ENCODE results near the gene ISG20L2. TPM values are rescaled to one million over a fixed set of nuclear protein-coding genes. Genes with fewer than 3 reads are reported as not detected.

ISG20L2 gene
- total RNA-seq, 2 donors from 2014 or later: 41.4 to 54.2 TPM

GRCh38 chr1:156705918-156706656, 22.5 kb downstream of the ISG20L2 start:
- peak overlapping the region; percentile 88 for H3K27ac Mint-ChIP-seq
- no peaks in the 10 kb centered on the region for H3K9me3 ChIP-seq (ENCODE audit: control insufficient read depth, low read length, poor library complexity, severe bottlenecking)
- peak overlapping the region; percentile 96 for H3K4me3 Mint-ChIP-seq
- H3K4me1 Mint-ChIP-seq: peaks cover 18% of the 10 kb centered on the region
- DNase-seq: peak; percentile 60 to 68 (median 61)
- H3K36me3 Mint-ChIP-seq (ENCODE audit: low read depth): no peaks in the 10 kb centered on the region
- peak; percentile 79 for ATAC-seq
- H3K27me3 Mint-ChIP-seq: peaks cover 25% of the 10 kb centered on the region

- Mint-ChIP-seq H3K4me3 (peak within 1 kb of the TSS; percentile 96), H3K36me3 (ENCODE audit: low read depth) (no peaks in the 10 kb centered on the region), H3K4me1 (peaks cover 18% of the 10 kb centered on the region), H3K27me3 (peaks cover 29% of the 10 kb centered on the region), H3K27ac (peak within 1 kb of the TSS; percentile 88)
- ATAC-seq (peak; percentile 52), DNase-seq (peak; percentile 10 to 33 (median 22))
- no peaks in the 10 kb centered on the region for H3K9me3 ChIP-seq (ENCODE audit: control insufficient read depth, low read length, poor library complexity, severe bottlenecking)
These were observed 23.1 kb downstream of the ISG20L2 start, which contains the start of gene CRABP2 for GRCh38 chr1:156705321-156705917. TSS of gene CRABP2 (minus strand) at chr1:156705583. CDS start at chr1:156705446, 137 bp downstream.

- ATAC-seq: no peak
- H3K9me3 ChIP-seq (ENCODE audit: control insufficient read depth, low read length, poor library complexity, severe bottlenecking): no peaks in the 10 kb centered on the region
- Mint-ChIP-seq H3K27me3 (peaks cover 31% of the 10 kb centered on the region), H3K36me3 (ENCODE audit: low read depth) (no peaks in the 10 kb centered on the region), H3K4me1 (peaks cover 18% of the 10 kb centered on the region), H3K27ac (no peak overlapping the region), H3K4me3 (peak overlapping the region; percentile 96)
- no peak for DNase-seq
These were observed 23.6 kb downstream of the ISG20L2 start for GRCh38 chr1:156704930-156705320.

- H3K4me1 Mint-ChIP-seq: peaks cover 18% of the 10 kb centered on the region
- H3K27me3 Mint-ChIP-seq: peaks cover 36% of the 10 kb centered on the region
- peak overlapping the region; percentile 96 for H3K4me3 Mint-ChIP-seq
- no peaks in the 10 kb centered on the region for H3K36me3 Mint-ChIP-seq (ENCODE audit: low read depth)
- no peak overlapping the region for H3K27ac Mint-ChIP-seq
- ATAC-seq: no peak
- DNase-seq: no peak
- no peaks in the 10 kb centered on the region for H3K9me3 ChIP-seq (ENCODE audit: control insufficient read depth, low read length, poor library complexity, severe bottlenecking)
These were observed 24.3 kb downstream of the ISG20L2 start for GRCh38 chr1:156704166-156704711.

DNA sequence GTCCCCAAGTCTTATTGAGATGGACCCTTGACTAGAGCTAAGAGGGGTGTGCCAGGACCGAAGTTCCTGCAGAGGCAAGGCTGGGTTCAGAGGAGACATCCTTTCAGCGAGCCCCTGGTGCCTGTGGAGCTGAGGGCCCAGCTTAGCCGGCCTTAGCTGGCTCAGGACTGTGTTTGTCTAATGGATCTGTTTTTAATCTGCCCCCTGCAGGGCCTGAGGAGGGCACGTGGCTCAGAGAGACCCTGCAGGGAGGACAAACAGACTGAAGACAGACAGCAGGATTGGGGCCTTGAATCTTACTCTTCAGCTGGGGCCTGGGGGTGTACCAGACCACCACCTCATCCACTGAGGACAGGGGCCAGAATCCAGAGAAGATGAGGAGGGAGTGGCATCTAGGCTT, 24.8 kb downstream of the ISG20L2 start:
- no peak overlapping the region for H3K4me3 Mint-ChIP-seq

DNA sequence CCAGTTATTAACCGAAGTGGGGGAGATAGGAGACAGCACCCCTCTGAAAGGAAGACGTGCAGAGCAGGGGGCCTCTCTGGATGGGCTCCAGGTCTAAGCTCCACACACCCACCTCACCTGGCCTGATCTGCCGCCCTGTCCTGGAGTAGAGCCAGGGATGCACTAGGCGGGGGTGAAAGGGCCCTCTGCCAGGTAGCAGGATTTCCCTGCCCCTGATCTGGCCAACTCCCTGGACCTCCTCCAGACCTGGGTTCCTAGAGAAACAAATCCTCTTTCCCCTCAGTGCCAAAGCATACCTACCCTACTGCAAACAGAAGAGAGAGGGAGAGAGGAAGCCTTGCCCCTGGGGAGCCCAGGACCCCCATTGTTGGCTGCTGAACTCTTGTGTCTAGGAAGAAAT, 25.2 kb downstream of the ISG20L2 start:
- no peak for DNase-seq
- Mint-ChIP-seq H3K27ac (peak overlapping the region; percentile 16), H3K36me3 (ENCODE audit: low read depth) (peaks cover 3% of the 10 kb centered on the region), H3K27me3 (peaks cover 45% of the 10 kb centered on the region), H3K4me1 (peaks cover 20% of the 10 kb centered on the region), H3K4me3 (no peak overlapping the region)
- no peaks in the 10 kb centered on the region for H3K9me3 ChIP-seq (ENCODE audit: control insufficient read depth, low read length, poor library complexity, severe bottlenecking)
- ATAC-seq: no peak

More for the DNA sequence above, 24.8 kb downstream of the ISG20L2 start:
- ATAC-seq (no peak), DNase-seq (no peak)
- peaks cover 41% of the 10 kb centered on the region for H3K27me3 Mint-ChIP-seq
- no peak overlapping the region for H3K27ac Mint-ChIP-seq
- peaks cover 3% of the 10 kb centered on the region for H3K36me3 Mint-ChIP-seq (ENCODE audit: low read depth)
- H3K4me1 Mint-ChIP-seq: peaks cover 20% of the 10 kb centered on the region
- no peaks in the 10 kb centered on the region for H3K9me3 ChIP-seq (ENCODE audit: control insufficient read depth, low read length, poor library complexity, severe bottlenecking)

- Mint-ChIP-seq H3K27me3 (peaks cover 68% of the 10 kb centered on the region), H3K27ac (peak overlapping the region; percentile 37), H3K4me1 (peaks cover 9% of the 10 kb centered on the region), H3K4me3 (no peak overlapping the region), H3K36me3 (ENCODE audit: low read depth) (peaks cover 9% of the 10 kb centered on the region)
- ATAC-seq: no peak
- H3K9me3 ChIP-seq (ENCODE audit: control insufficient read depth, low read length, poor library complexity, severe bottlenecking): no peaks in the 10 kb centered on the region
- no peak for DNase-seq
These were observed 27.6 kb downstream of the ISG20L2 start for GRCh38 chr1:156700736-156701531.

DNA sequence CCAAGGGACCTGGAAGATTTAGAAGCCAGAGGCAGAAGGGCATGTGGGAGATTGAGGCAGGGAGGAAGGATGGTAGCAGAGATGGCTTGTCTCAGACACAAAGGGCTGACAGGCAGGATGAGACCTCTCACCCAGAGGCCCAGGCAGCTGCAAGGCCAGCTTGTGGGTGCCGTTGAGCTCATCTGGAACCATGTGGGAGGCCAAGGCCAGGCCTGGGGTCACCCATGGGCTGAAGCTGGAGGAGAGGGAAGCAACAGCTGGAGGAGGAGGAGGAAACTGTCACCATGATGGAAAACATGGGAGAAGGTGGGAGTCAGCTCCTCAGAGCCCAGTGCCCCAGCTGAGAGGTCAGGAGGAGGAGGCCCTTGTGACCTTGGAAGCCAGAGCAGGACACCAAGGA, 29.6 kb downstream of the ISG20L2 start:
- Mint-ChIP-seq H3K27ac (no peak overlapping the region), H3K4me3 (no peak overlapping the region), H3K4me1 (peaks cover 7% of the 10 kb centered on the region), H3K27me3 (peaks cover 71% of the 10 kb centered on the region), H3K36me3 (ENCODE audit: low read depth) (peaks cover 12% of the 10 kb centered on the region)
- no peaks in the 10 kb centered on the region for H3K9me3 ChIP-seq (ENCODE audit: control insufficient read depth, low read length, poor library complexity, severe bottlenecking)
- no peak for ATAC-seq
- DNase-seq: no peak

DNA sequence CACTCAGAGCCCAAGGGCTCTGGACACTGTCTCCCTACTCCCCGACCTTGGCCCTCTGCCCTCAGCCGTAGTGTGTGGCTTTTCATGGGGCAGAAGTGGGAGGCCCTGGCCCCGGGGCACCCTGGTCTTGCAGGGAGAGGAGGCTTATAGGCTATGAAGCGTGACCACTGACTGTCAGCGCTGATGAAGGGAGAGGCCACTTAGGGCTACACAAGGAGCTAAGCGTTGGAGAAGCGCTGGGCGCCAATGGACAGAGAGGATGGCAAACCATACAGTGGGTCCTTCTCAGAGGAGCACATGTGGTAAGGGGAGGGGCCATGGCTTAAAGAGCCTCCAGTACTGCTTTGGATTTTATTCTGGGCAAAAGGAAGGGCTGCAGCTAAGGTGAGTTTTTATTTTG, 31.1 kb downstream of the ISG20L2 start:
- ATAC-seq (no peak), DNase-seq (no peak)
- H3K36me3 Mint-ChIP-seq (ENCODE audit: low read depth): peaks cover 17% of the 10 kb centered on the region
- no peak overlapping the region for H3K4me3 Mint-ChIP-seq
- H3K4me1 Mint-ChIP-seq: peaks cover 13% of the 10 kb centered on the region
- peaks cover 75% of the 10 kb centered on the region for H3K27me3 Mint-ChIP-seq
- H3K9me3 ChIP-seq (ENCODE audit: control insufficient read depth, low read length, poor library complexity, severe bottlenecking): no peaks in the 10 kb centered on the region
- no peak overlapping the region for H3K27ac Mint-ChIP-seq

DNA sequence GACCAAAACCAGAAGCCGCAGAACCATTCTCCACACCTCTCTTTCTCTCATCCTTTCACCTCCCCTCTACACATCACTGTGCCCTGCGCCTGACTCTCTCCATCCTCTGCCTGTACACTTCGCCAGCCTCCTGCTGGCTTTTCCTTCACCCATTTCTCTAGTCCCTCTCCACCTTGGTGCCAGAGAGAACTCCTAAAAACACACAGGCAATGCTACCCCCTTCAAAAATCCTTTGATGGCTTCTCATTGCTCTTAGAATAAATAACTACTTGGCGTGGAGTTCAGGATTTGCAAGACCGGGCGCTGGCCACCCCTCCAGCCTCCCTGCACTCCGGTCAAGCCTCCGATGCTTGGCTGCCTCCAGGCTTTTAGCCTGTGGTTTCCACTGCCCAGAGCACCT, 31.8 kb downstream of the ISG20L2 start:
- ATAC-seq (no peak), DNase-seq (no peak)
- H3K9me3 ChIP-seq (ENCODE audit: control insufficient read depth, low read length, poor library complexity, severe bottlenecking): no peaks in the 10 kb centered on the region
- peaks cover 81% of the 10 kb centered on the region for H3K27me3 Mint-ChIP-seq
- no peak overlapping the region for H3K27ac Mint-ChIP-seq
- H3K4me3 Mint-ChIP-seq: no peak overlapping the region
- H3K36me3 Mint-ChIP-seq (ENCODE audit: low read depth): peaks cover 24% of the 10 kb centered on the region
- peaks cover 20% of the 10 kb centered on the region for H3K4me1 Mint-ChIP-seq

GRCh38 chr1:156694690-156694962, 33.9 kb downstream of the ISG20L2 start:
- DNase-seq (no peak), ATAC-seq (no peak)
- no peak overlapping the region for H3K4me3 Mint-ChIP-seq
- H3K4me1 Mint-ChIP-seq: peaks cover 27% of the 10 kb centered on the region
- peaks cover 83% of the 10 kb centered on the region for H3K27me3 Mint-ChIP-seq
- peaks cover 24% of the 10 kb centered on the region for H3K36me3 Mint-ChIP-seq (ENCODE audit: low read depth)
- H3K27ac Mint-ChIP-seq: no peak overlapping the region
- no peaks in the 10 kb centered on the region for H3K9me3 ChIP-seq (ENCODE audit: control insufficient read depth, low read length, poor library complexity, severe bottlenecking)

DNA sequence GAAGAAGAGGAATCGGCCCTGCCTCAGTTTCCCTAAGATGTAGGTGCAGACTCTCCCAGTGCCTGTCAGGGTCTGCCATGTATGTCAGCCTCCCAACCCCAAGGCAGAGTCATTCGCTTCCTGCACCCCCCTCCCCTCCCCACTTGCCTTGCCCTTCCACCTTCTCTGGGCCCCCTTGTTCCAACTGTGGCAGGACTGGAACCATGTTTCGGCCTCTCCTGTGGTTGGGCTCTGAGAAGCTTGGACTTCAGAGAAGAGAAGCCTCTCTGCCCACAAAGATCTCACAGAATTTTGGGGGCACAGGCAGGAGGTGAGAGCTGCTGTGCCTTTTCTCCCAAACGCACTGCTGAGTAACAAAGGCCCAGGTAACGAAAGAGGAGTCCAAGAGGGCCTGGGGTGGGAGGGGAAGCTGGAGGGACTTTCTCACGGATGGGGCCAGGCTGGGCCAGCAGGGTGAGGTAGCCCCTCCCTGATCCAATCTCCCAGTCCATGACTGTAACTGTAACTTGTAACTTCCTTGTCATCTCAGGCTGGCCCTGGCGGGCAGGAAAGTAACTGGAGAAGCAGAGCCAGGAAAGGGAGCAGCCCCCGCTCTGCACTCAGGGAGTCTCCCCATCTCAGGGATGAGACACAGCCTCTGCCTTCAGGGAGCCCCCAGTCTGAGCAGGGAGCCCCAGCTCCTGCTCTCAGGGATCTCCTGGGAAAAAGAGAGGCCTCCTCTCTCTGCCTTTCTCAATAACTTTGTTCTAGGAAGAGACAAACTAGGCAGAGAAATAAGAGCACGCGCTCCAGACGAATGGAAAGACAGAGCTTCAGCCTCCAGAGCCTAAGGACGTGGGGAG, 34.5 kb downstream of the ISG20L2 start:
- no peaks in the 10 kb centered on the region for H3K9me3 ChIP-seq (ENCODE audit: control insufficient read depth, low read length, poor library complexity, severe bottlenecking)
- peaks cover 84% of the 10 kb centered on the region for H3K27me3 Mint-ChIP-seq
- H3K4me3 Mint-ChIP-seq: no peak overlapping the region

More for the DNA sequence above, 34.5 kb downstream of the ISG20L2 start:
- ATAC-seq (no peak), DNase-seq (no peak)
- peaks cover 27% of the 10 kb centered on the region for H3K36me3 Mint-ChIP-seq (ENCODE audit: low read depth)
- peaks cover 31% of the 10 kb centered on the region for H3K4me1 Mint-ChIP-seq
- no peak overlapping the region for H3K27ac Mint-ChIP-seq

Data from T-helper 17 cell (primary cell).